IMR-90 (cell line): Measurements from ENCODE around the gene SMIM31. TPM values are rescaled to one million over a fixed set of nuclear protein-coding genes. Genes with fewer than 3 reads are reported as not detected.

ENCODE experiments used
- ATAC-seq: fragments of 200-7000 bp; cut with Tn5 transposase; 2 replicates; pipeline ENCODE4 v1.9.1; 2020; ENCODE audit warnings: low read depth, mild to moderate bottlenecking, moderate library complexity
- BruUV-seq: library from RNA; stranded (reverse); fragments of 400-500 nt; replicated peaks from 2 replicates; lab custom pipeline; 2021; lab: Mats Ljungman, UMichigan
- CTCF ChIA-PET: fragments of 300-600 bp; formaldehyde crosslinking; extraction: SDS; loops from one replicate; lab custom pipeline; 2021; ENCODE audit warnings: antibody characterized with exemption; lab: Yijun Ruan, JAX
- POLR2A ChIA-PET: fragments of 300-600 bp; sonication (Branson Sonifier 250); formaldehyde crosslinking; loops from one replicate; lab custom pipeline; 2022; ENCODE audit warnings: antibody characterized with exemption; ENCODE audit not compliant: unreplicated experiment; lab: Charles Lee
- DNase-seq: peaks from one replicate; pipeline ENCODE4 v3.0.0; 2013
- H2AFZ ChIP-seq: replicated peaks from 2 replicates; pipeline ENCODE3; 2013; ENCODE audit warnings: low read length, mild to moderate bottlenecking; ENCODE audit not compliant: poor library complexity
- H2AK5ac ChIP-seq: 2 replicates; pipeline ENCODE4 v1.6.1; 2013; ENCODE audit warnings: low read depth, low read length, inconsistent platforms
- H2AK9ac ChIP-seq: replicated peaks from 2 replicates; pipeline ENCODE3; 2013; ENCODE audit warnings: mild to moderate bottlenecking, low read depth, low read length, moderate library complexity; ENCODE audit not compliant: poor library complexity
- H2BK120ac ChIP-seq: 2 replicates; pipeline ENCODE4 v1.6.1; 2013; ENCODE audit warnings: low read depth, low read length, inconsistent platforms
- H2BK15ac ChIP-seq: 3 replicates; pipeline ENCODE4 v1.6.1; 2013; ENCODE audit warnings: low read depth, low read length, inconsistent platforms
- H2BK20ac ChIP-seq: 2 replicates; pipeline ENCODE4 v1.6.1; 2013; ENCODE audit warnings: low read depth, mild to moderate bottlenecking, inconsistent platforms, low read length, moderate library complexity
- H2BK5ac ChIP-seq: 2 replicates; pipeline ENCODE4 v1.6.1; 2013; ENCODE audit warnings: mild to moderate bottlenecking, low read depth, low read length, inconsistent platforms; ENCODE audit not compliant: poor library complexity, severe bottlenecking
- H3K14ac ChIP-seq: replicated peaks from 2 replicates; pipeline ENCODE4 v1.6.1; 2013; ENCODE audit warnings: low read depth, low read length, inconsistent platforms
- H3K18ac ChIP-seq: 2 replicates; pipeline ENCODE4 v1.6.1; 2013; ENCODE audit warnings: low read depth, low read length, control low read depth
- H3K23ac ChIP-seq: 2 replicates; pipeline ENCODE4 v1.6.1; 2013; ENCODE audit warnings: low read depth, low read length, inconsistent platforms
- H3K27ac ChIP-seq: 2 replicates; pipeline ENCODE4 v1.5.1; 2013; ENCODE audit warnings: mild to moderate bottlenecking, control low read depth, low read length; ENCODE audit not compliant: insufficient read depth
- H3K27me3 ChIP-seq: 2 replicates; pipeline ENCODE4 v1.6.1; 2013; ENCODE audit warnings: low read length; ENCODE audit not compliant: control insufficient read depth, insufficient read depth
- H3K36me3 ChIP-seq: 2 replicates; pipeline ENCODE4 v1.6.1; 2013; ENCODE audit warnings: low read length, mixed read lengths; ENCODE audit not compliant: control insufficient read depth, insufficient read depth
- H3K4ac ChIP-seq: 2 replicates; pipeline ENCODE4 v1.6.1; 2013; ENCODE audit warnings: low read depth, low read length, inconsistent platforms
- H3K4me1 ChIP-seq: 2 replicates; pipeline ENCODE4 v1.6.1; 2013; ENCODE audit warnings: low read length, mixed read lengths; ENCODE audit not compliant: control insufficient read depth, insufficient read depth
- H3K4me2 ChIP-seq: 2 replicates; pipeline ENCODE4 v1.6.1; 2013; ENCODE audit warnings: low read depth, mild to moderate bottlenecking, control low read depth, low read length, moderate library complexity
- H3K4me3 ChIP-seq: 2 replicates; pipeline ENCODE4 v1.5.1; 2013; ENCODE audit warnings: low read depth, mild to moderate bottlenecking, control low read depth, low read length, moderate library complexity; ENCODE audit not compliant: insufficient read depth
- H3K56ac ChIP-seq: 2 replicates; pipeline ENCODE4 v1.6.1; 2013; ENCODE audit warnings: low read length, inconsistent platforms; ENCODE audit not compliant: insufficient read depth; ENCODE audit errors: extremely low read depth
- H3K79me1 ChIP-seq, 2 experiments: 2 replicates each; pipeline ENCODE4 v1.6.1; 2013; ENCODE audit warnings: low read length in 2 of 2, inconsistent platforms in 1 of 2, low read depth in 1 of 2
- H3K9ac ChIP-seq: 2 replicates; pipeline ENCODE4 v1.6.1; 2013; ENCODE audit warnings: low read depth, low read length, control low read depth
- H3K9me1 ChIP-seq: 2 replicates; pipeline ENCODE4 v1.6.1; 2013; ENCODE audit warnings: low read length, inconsistent platforms; ENCODE audit not compliant: insufficient read depth
- H3K9me3 ChIP-seq: 2 replicates; pipeline ENCODE4 v1.6.1; 2013; ENCODE audit warnings: low read length; ENCODE audit not compliant: control insufficient read depth, insufficient read depth
- H4K20me1 ChIP-seq: 2 replicates; pipeline ENCODE4 v1.6.1; 2013; ENCODE audit warnings: low read length, inconsistent platforms; ENCODE audit not compliant: insufficient read depth
- H4K5ac ChIP-seq: 2 replicates; pipeline ENCODE4 v1.6.1; 2013; ENCODE audit warnings: mild to moderate bottlenecking, low read depth, low read length, control low read depth
- H4K8ac ChIP-seq, 2 experiments: 2 replicates each; pipeline ENCODE4 v1.6.1; 2013; ENCODE audit warnings: low read depth in 2 of 2, low read length in 2 of 2, control low read depth in 1 of 2, inconsistent platforms in 1 of 2
- H4K91ac ChIP-seq: 2 replicates; pipeline ENCODE4 v1.6.1; 2013; ENCODE audit warnings: low read depth, low read length, inconsistent platforms; ENCODE audit not compliant: insufficient read depth
- CEBPB ChIP-seq: IDR thresholded peaks from 2 replicates; pipeline ENCODE4 v1.6.1; 2012; ENCODE audit warnings: low read depth, low read length, improper control_type of control experiment
- CHD1 ChIP-seq: IDR thresholded peaks from 2 replicates; pipeline ENCODE4 v1.6.1; 2012; ENCODE audit warnings: low read depth, low read length, improper control_type of control experiment
- NFE2L2 ChIP-seq: fragments of 150-350 bp; IDR thresholded peaks from 2 replicates; pipeline ENCODE4 v1.6.1; 2016; ENCODE audit warnings: low read depth, mild to moderate bottlenecking, low read length
- WGBS, 2 experiments: methylation state at CpG; one replicate each; pipeline versions ENCODE4 v1.1.5 to v1.1.7; 2013; ENCODE audit warnings: missing lambda C conversion rate in 2 of 2; ENCODE audit not compliant: insufficient read length in 1 of 2; ENCODE audit errors: extremely low coverage in 2 of 2; 5-methylcytosine and 5-hydroxymethylcytosine counted together
- dilution Hi-C: fragments of 300-500 bp; cut with HindIII; formaldehyde crosslinking; loops from one replicate; pipeline ENCODE4 v1.14.3; 2018; ENCODE audit warnings: low sequenced_read_pairs; ENCODE audit not compliant: unreplicated experiment
- in situ Hi-C: fragments of 300-500 bp; cut with MboI; formaldehyde crosslinking; loops from 3 replicates; pipeline ENCODE4 v1.14.3; 2019; ENCODE audit warnings: low sequenced_read_pairs, inconsistent platforms, mixed read lengths
- intact Hi-C: fragments of 100-400 bp; cut with micrococcal nuclease; formaldehyde crosslinking; loops from 2 replicates; pipeline ENCODE4 v1.10.0; 2022
- polyA plus RNA-seq, 3 experiments: library from polyadenylated mRNA; depleted of rRNA; stranded (reverse); fragments of >200 nt; gene quantifications; 2 replicates each; pipeline ENCODE4 v1.2.3, GENCODE V29; 2012; ENCODE audit warnings: low replicate concordance in 1 of 3
- total RNA-seq: library from RNA; depleted of rRNA; stranded (reverse); fragments of >200 nt; gene quantifications from 2 replicates; pipeline ENCODE4 v1.2.3, GENCODE V29; 2012

Gene SMIM31
- total and polyA plus RNA-seq, 2 of the 4 experiments (the other 2 are of a cell fraction), result not detected

GRCh38 chr4:164730705-164731393, 23.1 kb upstream of the SMIM31 start:
- Histone ChIP-seq H3K79me1 (no peaks in the 10 kb centered on the region), H2BK15ac (no peak overlapping the region), H4K91ac (no peak overlapping the region), H2BK20ac (no peak overlapping the region), H3K4me3 (no peak overlapping the region), H3K4ac (no peak overlapping the region), H2AK9ac (no peak overlapping the region), H3K27ac (no peak overlapping the region), H4K5ac (no peak overlapping the region), H4K20me1 (no peaks in the 10 kb centered on the region), H2AFZ (no peak overlapping the region), H3K14ac (no peak overlapping the region), H3K27me3 (no peaks in the 10 kb centered on the region), H3K4me1 (no peaks in the 10 kb centered on the region), H3K36me3 (no peaks in the 10 kb centered on the region), H3K9me3 (no peaks in the 10 kb centered on the region), H3K56ac (no peak overlapping the region), H3K9ac (no peak overlapping the region), H3K18ac (no peak overlapping the region), H2AK5ac (no peak overlapping the region), H4K8ac (no peak overlapping the region), H2BK5ac (no peak overlapping the region), H3K4me2 (no peak overlapping the region), H2BK120ac (no peak overlapping the region), H3K9me1 (no peaks in the 10 kb centered on the region), H3K23ac (no peak overlapping the region)
- dilution Hi-C loops, result no loop called here
- no peak for TF ChIP-seq CEBPB
- TF ChIP-seq CHD1, result no peak
- TF ChIP-seq NFE2L2, result no peak
- ChIA-PET POLR2A (no interaction called here), CTCF (interaction anchor here (0.6 to 3.0 kb wide), 9 partner anchors 12 to 1810 kb away, joined by 3 to 26 read pairs (median 4); no protein-coding TSS in a partner anchor)
- intact Hi-C loops, result loop anchor here (5.0 to 10.0 kb wide), 2 partner anchors 976 to 1244 kb away; no protein-coding TSS in a partner anchor
- DNase-seq (no peak), ATAC-seq (no peak)
- in situ Hi-C loops, result loop anchor here (10.0 kb wide), 1 partner anchor 1176 kb away; no protein-coding TSS in a partner anchor
- BruUV-seq, result no TSS peak
- no CpG with 5 or more reads among the region's 4 CpGs for WGBS, 2 experiments
